PC-3 (cell line): ENCODE data around the gene CTNS. TPM values are rescaled to one million over a fixed set of nuclear protein-coding genes. Genes with fewer than 3 reads are reported as not detected.

Experiments used
- ATAC-seq: fragments of 200-7000 bp; cut with Tn5 transposase; 2 replicates; pipeline ENCODE4 v1.9.1; 2020; ENCODE audit warnings: mild to moderate bottlenecking, moderate library complexity
- BruUV-seq: library from RNA; stranded (reverse); fragments of 400-500 nt; replicated peaks from 2 replicates; lab custom pipeline; 2021; lab: Mats Ljungman, UMichigan
- CTCF ChIA-PET: fragments of 300-600 bp; sonication (Branson Sonifier 250); formaldehyde crosslinking; loops from one replicate; lab custom pipeline; 2022; ENCODE audit warnings: antibody characterized with exemption; lab: Charles Lee
- POLR2A ChIA-PET: fragments of 300-600 bp; sonication (Branson Sonifier 250); formaldehyde crosslinking; loops from one replicate; lab custom pipeline; 2022; ENCODE audit warnings: antibody characterized with exemption; ENCODE audit not compliant: unreplicated experiment; lab: Charles Lee
- DNase-seq: peaks from one replicate; pipeline ENCODE4 v3.0.0-alpha.2; 2015
- H2AFZ ChIP-seq: fragments of 300-600 bp; sonication (generic); 2 replicates; pipeline ENCODE4 v1.6.0; 2016; ENCODE audit warnings: antibody characterized with exemption, low read length
- H3F3A ChIP-seq: fragments of 300-600 bp; sonication (generic); one replicate; pipeline ENCODE4 v1.6.0; 2017; ENCODE audit warnings: antibody characterized with exemption, low read length, control low read depth, mild to moderate bottlenecking; ENCODE audit not compliant: unreplicated experiment
- H3K27ac ChIP-seq: fragments of 300-600 bp; sonication (generic); 2 replicates; pipeline ENCODE4 v1.5.1; 2016; ENCODE audit warnings: mild to moderate bottlenecking, low read length
- H3K27me3 ChIP-seq: fragments of 300-600 bp; sonication (generic); 2 replicates; pipeline ENCODE4 v1.6.1; 2016; ENCODE audit warnings: low read length, mixed read lengths
- H3K36me3 ChIP-seq: fragments of 300-600 bp; sonication (generic); 2 replicates; pipeline ENCODE4 v1.6.1; 2016; ENCODE audit warnings: low read depth, mixed run types, low read length, mixed read lengths
- H3K4me1 ChIP-seq: fragments of 300-600 bp; sonication (generic); 2 replicates; pipeline ENCODE4 v1.5.1; 2016; ENCODE audit warnings: low read length; ENCODE audit not compliant: insufficient read depth
- H3K4me2 ChIP-seq: fragments of 300-600 bp; sonication (generic); 2 replicates; pipeline ENCODE4 v1.6.0; 2016; ENCODE audit warnings: low read length
- H3K4me3 ChIP-seq: fragments of 300-600 bp; sonication (generic); 2 replicates; pipeline ENCODE4 v1.5.1; 2016; ENCODE audit warnings: mild to moderate bottlenecking, low read length, mixed read lengths
- H3K79me2 ChIP-seq: fragments of 300-600 bp; sonication (generic); 2 replicates; pipeline ENCODE4 v1.6.1; 2017; ENCODE audit warnings: low read length, mixed read lengths
- H3K9ac ChIP-seq: fragments of 300-600 bp; sonication (generic); 2 replicates; pipeline ENCODE4 v1.6.0; 2016; ENCODE audit warnings: mild to moderate bottlenecking, low read length
- H3K9me2 ChIP-seq: fragments of 300-600 bp; sonication (generic); replicated peaks from 2 replicates; pipeline ENCODE4 v1.6.1; 2016; ENCODE audit warnings: mixed run types, low read length, mixed read lengths
- H3K9me3 ChIP-seq: fragments of 300-600 bp; sonication (generic); 2 replicates; pipeline ENCODE4 v1.6.1; 2016; ENCODE audit warnings: low read length, mixed read lengths
- H4K20me1 ChIP-seq: fragments of 300-600 bp; sonication (generic); 2 replicates; pipeline ENCODE4 v1.6.1; 2016; ENCODE audit warnings: low read length, mixed read lengths
- EZH2 ChIP-seq: fragments of 300-600 bp; sonication (generic); IDR thresholded peaks from one replicate; pipeline ENCODE4 v1.6.1; 2017; ENCODE audit warnings: antibody characterized with exemption, mild to moderate bottlenecking, low read length; ENCODE audit not compliant: unreplicated experiment
- EZH2phosphoT487 ChIP-seq: fragments of 300-600 bp; sonication (generic); IDR thresholded peaks from 2 replicates; pipeline ENCODE4 v1.6.1; 2018; ENCODE audit warnings: mild to moderate bottlenecking, antibody characterized with exemption, low read length, borderline replicate concordance
- intact Hi-C: fragments of 100-400 bp; cut with micrococcal nuclease; formaldehyde crosslinking; loops from 2 replicates; pipeline ENCODE4 v1.9.0; 2023
- total RNA-seq: library from RNA; depleted of rRNA; stranded (reverse); fragments of >200 nt; gene quantifications from 2 replicates; pipeline ENCODE4 v1.2.3, GENCODE V29; 2014
- TF ChIP-seq, protein P1 (sequence below): fragments of 300-600 bp; sonication (generic); conservative IDR thresholded peaks from 2 replicates; pipeline ENCODE4 v1.5.1; 2017; ENCODE audit warnings: antibody characterized with exemption, low read depth, mild to moderate bottlenecking, low read length

CTNS gene
- total RNA-seq, 1 experiment from 2014 or later = 10.2 TPM

DNA sequence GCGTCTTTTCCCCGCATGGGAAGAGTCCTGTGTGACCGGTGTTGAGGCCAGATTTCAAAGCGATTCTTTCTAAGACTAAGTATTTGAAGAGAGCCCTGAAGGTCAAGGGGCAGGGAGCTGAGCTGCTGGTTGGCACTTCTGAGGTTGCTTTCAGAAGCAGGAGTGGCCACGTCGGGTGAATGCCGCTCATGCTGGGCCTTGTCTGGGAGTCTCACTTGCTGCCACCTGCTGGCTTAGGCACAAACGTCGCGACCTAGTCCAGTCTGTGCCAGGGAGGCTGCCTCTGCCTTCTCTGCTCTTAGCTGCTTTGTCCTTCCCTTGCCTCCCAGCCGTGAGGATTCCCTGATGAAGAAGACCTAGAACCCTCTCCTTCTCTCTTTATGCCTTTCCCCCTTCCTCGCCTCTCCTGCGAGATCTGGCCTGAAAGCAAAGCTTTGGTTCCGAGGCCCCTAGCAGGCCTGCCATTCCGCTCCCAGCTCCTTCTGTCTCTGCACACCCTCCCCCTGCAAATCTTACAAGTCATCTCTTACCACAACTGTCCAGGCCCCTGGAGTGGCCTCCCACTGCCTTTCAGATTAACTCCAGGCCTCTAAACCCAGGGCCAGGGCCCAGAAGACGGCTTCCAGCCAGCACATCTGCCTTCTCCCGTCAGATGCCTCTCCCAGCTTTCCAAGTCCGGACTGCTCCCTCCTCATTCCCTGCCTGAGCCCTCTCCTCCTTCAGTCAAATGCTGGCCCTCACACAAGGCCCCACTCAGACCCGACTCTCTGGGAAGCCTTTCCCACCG, 11.4 kb downstream of the CTNS start:
- Histone ChIP-seq H3K9me3 (no peaks in the 10 kb centered on the region), H3F3A (no peaks in the 10 kb centered on the region), H3K4me2 (no peak overlapping the region), H3K9me2 (no peaks in the 10 kb centered on the region), H3K9ac (no peak overlapping the region), H3K79me2 (no peaks in the 10 kb centered on the region), H3K4me3 (no peak overlapping the region), H3K27ac (no peak overlapping the region), H4K20me1 (no peaks in the 10 kb centered on the region), H3K36me3 (no peaks in the 10 kb centered on the region), H2AFZ (no peak overlapping the region), H3K4me1 (no peaks in the 10 kb centered on the region), H3K27me3 (no peaks in the 10 kb centered on the region)
- no TSS peak for BruUV-seq
- peak; percentile 58 for DNase-seq
- CTCF ChIA-PET = interaction anchor here (0.5 kb wide), 3 partner anchors 9 to 173 kb away, joined by 3 to 7 read pairs (median 5); no protein-coding TSS in a partner anchor
- POLR2A ChIA-PET = no interaction called here
- peak; percentile 81 for ATAC-seq
- intact Hi-C loops = loop anchor here (5.0 kb wide), 1 partner anchor 601 kb away; no protein-coding TSS in a partner anchor
- TF ChIP-seq, protein P1, sequence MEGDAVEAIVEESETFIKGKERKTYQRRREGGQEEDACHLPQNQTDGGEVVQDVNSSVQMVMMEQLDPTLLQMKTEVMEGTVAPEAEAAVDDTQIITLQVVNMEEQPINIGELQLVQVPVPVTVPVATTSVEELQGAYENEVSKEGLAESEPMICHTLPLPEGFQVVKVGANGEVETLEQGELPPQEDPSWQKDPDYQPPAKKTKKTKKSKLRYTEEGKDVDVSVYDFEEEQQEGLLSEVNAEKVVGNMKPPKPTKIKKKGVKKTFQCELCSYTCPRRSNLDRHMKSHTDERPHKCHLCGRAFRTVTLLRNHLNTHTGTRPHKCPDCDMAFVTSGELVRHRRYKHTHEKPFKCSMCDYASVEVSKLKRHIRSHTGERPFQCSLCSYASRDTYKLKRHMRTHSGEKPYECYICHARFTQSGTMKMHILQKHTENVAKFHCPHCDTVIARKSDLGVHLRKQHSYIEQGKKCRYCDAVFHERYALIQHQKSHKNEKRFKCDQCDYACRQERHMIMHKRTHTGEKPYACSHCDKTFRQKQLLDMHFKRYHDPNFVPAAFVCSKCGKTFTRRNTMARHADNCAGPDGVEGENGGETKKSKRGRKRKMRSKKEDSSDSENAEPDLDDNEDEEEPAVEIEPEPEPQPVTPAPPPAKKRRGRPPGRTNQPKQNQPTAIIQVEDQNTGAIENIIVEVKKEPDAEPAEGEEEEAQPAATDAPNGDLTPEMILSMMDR = peak; percentile 62
- TF ChIP-seq EZH2phosphoT487 = no peak

DNA sequence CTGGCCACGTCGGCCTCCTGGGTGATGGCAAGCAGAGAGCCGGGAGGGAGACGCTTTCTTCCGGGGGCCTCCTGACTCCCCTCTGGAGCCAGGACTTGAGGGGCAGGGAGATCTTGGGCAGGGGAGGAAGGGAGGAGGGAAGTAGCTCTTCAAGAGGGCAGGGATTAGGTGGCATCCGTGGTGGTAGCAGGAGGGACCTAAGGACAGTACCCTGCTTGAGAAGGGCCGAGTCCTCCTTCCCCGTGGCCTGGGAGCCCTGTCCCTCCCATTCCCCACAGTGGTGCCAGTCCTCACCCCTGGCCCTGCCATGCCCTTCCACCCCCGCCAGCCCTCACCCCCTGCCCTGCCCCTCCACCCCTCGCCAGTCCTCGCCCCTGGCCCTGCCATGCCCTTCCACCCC, 19.2 kb downstream of the CTNS start:
- intact Hi-C loops = no loop called here
- TF ChIP-seq, protein P1 = no peak
- TF ChIP-seq EZH2phosphoT487 (no peak), EZH2 (no peak)
- no peaks in the 10 kb centered on the region for H3F3A ChIP-seq
- H2AFZ ChIP-seq = no peak overlapping the region
- no peak for DNase-seq
- H3K27ac ChIP-seq = no peak overlapping the region
- no peak overlapping the region for H3K4me2 ChIP-seq
- no peak overlapping the region for H3K9ac ChIP-seq
- no peak overlapping the region for H3K4me3 ChIP-seq
- no peaks in the 10 kb centered on the region for H3K9me3 ChIP-seq
- no peaks in the 10 kb centered on the region for H3K36me3 ChIP-seq
- no peaks in the 10 kb centered on the region for H3K79me2 ChIP-seq
- ChIA-PET POLR2A (no interaction called here), CTCF (no interaction called here)
- no peaks in the 10 kb centered on the region for H4K20me1 ChIP-seq
- BruUV-seq = no TSS peak
- H3K4me1 ChIP-seq = peaks cover 9% of the 10 kb centered on the region
- no peaks in the 10 kb centered on the region for H3K9me2 ChIP-seq
- no peaks in the 10 kb centered on the region for H3K27me3 ChIP-seq
- ATAC-seq = no peak

DNA sequence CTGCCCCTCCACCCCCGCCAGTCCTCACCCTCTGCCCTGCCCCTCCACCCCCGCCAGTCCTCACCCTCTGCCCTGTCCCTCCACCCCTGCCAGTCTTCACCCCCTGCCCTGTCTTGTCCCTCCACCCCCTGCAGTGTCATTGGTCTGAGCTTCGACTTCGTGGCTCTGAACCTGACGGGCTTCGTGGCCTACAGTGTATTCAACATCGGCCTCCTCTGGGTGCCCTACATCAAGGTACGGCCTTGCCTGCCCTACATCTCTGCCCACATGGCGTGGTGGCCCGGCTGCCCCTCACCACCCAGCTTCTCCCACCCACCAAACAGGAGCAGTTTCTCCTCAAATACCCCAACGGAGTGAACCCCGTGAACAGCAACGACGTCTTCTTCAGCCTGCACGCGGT, 19.8 kb downstream of the CTNS start:
- ChIA-PET POLR2A (no interaction called here), CTCF (interaction anchor here (0.7 kb wide), 1 partner anchor 9 kb away, joined by 7 read pairs; no protein-coding TSS in a partner anchor)
- no peak overlapping the region for H3K4me2 ChIP-seq
- H2AFZ ChIP-seq = no peak overlapping the region
- H3K27ac ChIP-seq = no peak overlapping the region
- no peak for TF ChIP-seq EZH2phosphoT487
- TF ChIP-seq, protein P1 = no peak
- no peak for TF ChIP-seq EZH2
- no peaks in the 10 kb centered on the region for H3K9me3 ChIP-seq
- ATAC-seq (no peak), DNase-seq (no peak)
- no TSS peak for BruUV-seq
- H3F3A ChIP-seq = no peaks in the 10 kb centered on the region
- intact Hi-C loops = no loop called here
- H3K27me3 ChIP-seq = no peaks in the 10 kb centered on the region
- H3K9me2 ChIP-seq = no peaks in the 10 kb centered on the region
- no peak overlapping the region for H3K4me3 ChIP-seq
- H3K79me2 ChIP-seq = no peaks in the 10 kb centered on the region
- H3K9ac ChIP-seq = no peak overlapping the region
- H3K36me3 ChIP-seq = no peaks in the 10 kb centered on the region
- no peaks in the 10 kb centered on the region for H4K20me1 ChIP-seq
- H3K4me1 ChIP-seq = peaks cover 9% of the 10 kb centered on the region
